Ectodermal cell (in vitro differentiated cells): ENCODE results near the gene CACYBP.

Experiments
- H3K27ac ChIP-seq: 2 replicates; pipeline ENCODE4 v1.7.0; 2013; ENCODE audit warnings: mild to moderate bottlenecking, low read depth, low read length; ENCODE audit not compliant: insufficient read depth, poor library complexity, severe bottlenecking
- H3K27me3 ChIP-seq: 2 replicates; pipeline ENCODE4 v1.7.0; 2013; ENCODE audit warnings: mild to moderate bottlenecking, low read length; ENCODE audit not compliant: insufficient read depth, control insufficient read depth, poor library complexity, severe bottlenecking
- H3K36me3 ChIP-seq: one replicate; pipeline ENCODE4 v1.7.0; 2013; ENCODE audit warnings: low read length; ENCODE audit not compliant: control insufficient read depth, insufficient read depth
- H3K4me1 ChIP-seq: one replicate; pipeline ENCODE4 v1.7.0; 2013; ENCODE audit warnings: low read length; ENCODE audit not compliant: control insufficient read depth, insufficient read depth
- H3K4me3 ChIP-seq: 2 replicates; pipeline ENCODE4 v1.7.0; 2013; ENCODE audit warnings: low read depth, low read length, control low read depth; ENCODE audit not compliant: insufficient read depth
- H3K9me3 ChIP-seq: 2 replicates; pipeline ENCODE4 v1.7.0; 2013; ENCODE audit warnings: mild to moderate bottlenecking, low read length, moderate library complexity; ENCODE audit not compliant: control insufficient read depth
- WGBS, 2 experiments: methylation state at CpG; one replicate each; pipeline ENCODE4 v1.1.7; 2013; ENCODE audit warnings: missing lambda C conversion rate in 2 of 2; 5-methylcytosine and 5-hydroxymethylcytosine counted together

Gene CACYBP

GRCh38 chr1:174991473-174991872 lies 8.3 kb upstream of the CACYBP start:
- H3K27ac ChIP-seq, result no peak overlapping the region
- 95 to 100% methylated on average over 1 of the region's 1 CpG for WGBS, 2 experiments
- H3K4me1 ChIP-seq, result no peaks in the 10 kb centered on the region
- no peaks in the 10 kb centered on the region for H3K9me3 ChIP-seq
- H3K36me3 ChIP-seq, result no peaks in the 10 kb centered on the region
- H3K27me3 ChIP-seq, result no peaks in the 10 kb centered on the region
- no peak overlapping the region for H3K4me3 ChIP-seq

GRCh38 chr1:174995121-174995520 lies 4.6 kb upstream of the CACYBP start:
- Histone ChIP-seq H3K9me3 (no peaks in the 10 kb centered on the region), H3K4me1 (no peaks in the 10 kb centered on the region), H3K27me3 (no peaks in the 10 kb centered on the region), H3K4me3 (no peak overlapping the region), H3K36me3 (no peaks in the 10 kb centered on the region), H3K27ac (no peak overlapping the region)
- WGBS, 2 experiments, result 89 to 94% methylated on average over 2 to 3 of the region's 3 CpGs

- Histone ChIP-seq H3K4me1 (no peaks in the 10 kb centered on the region), H3K27me3 (no peaks in the 10 kb centered on the region), H3K4me3 (no peak overlapping the region), H3K9me3 (no peaks in the 10 kb centered on the region), H3K27ac (no peak overlapping the region), H3K36me3 (no peaks in the 10 kb centered on the region)
- WGBS, 2 experiments, result 90 to 94% methylated on average over 1 of the region's 1 CpG
These were observed 3.8 kb upstream of the CACYBP start for GRCh38 chr1:174995916-174996315.

- no peaks in the 10 kb centered on the region for H3K9me3 ChIP-seq
- peaks cover 5% of the 10 kb centered on the region for H3K4me1 ChIP-seq
- no peak overlapping the region for H3K27ac ChIP-seq
- no peaks in the 10 kb centered on the region for H3K27me3 ChIP-seq
- WGBS, 2 experiments, result 94 to 100% methylated on average over 1 of the region's 1 CpG
- H3K36me3 ChIP-seq, result no peaks in the 10 kb centered on the region
- H3K4me3 ChIP-seq, result no peak overlapping the region
These were observed 3.3 kb upstream of the CACYBP start for GRCh38 chr1:174996476-174996875.

GRCh38 chr1:174997041-174997440 lies 2.7 kb upstream of the CACYBP start:
- WGBS, 2 experiments, result 97 to 99% methylated on average over 2 to 3 of the region's 3 CpGs
- Histone ChIP-seq H3K27ac (no peak overlapping the region), H3K4me1 (peaks cover 8% of the 10 kb centered on the region), H3K27me3 (no peaks in the 10 kb centered on the region), H3K4me3 (no peak overlapping the region), H3K9me3 (no peaks in the 10 kb centered on the region), H3K36me3 (no peaks in the 10 kb centered on the region)

GRCh38 chr1:174998569-174999215 lies 1.1 kb upstream of the CACYBP start:
- Histone ChIP-seq H3K4me1 (peaks cover 8% of the 10 kb centered on the region), H3K27ac (peak overlapping the region; percentile 98), H3K9me3 (no peaks in the 10 kb centered on the region), H3K4me3 (peak overlapping the region; percentile 97), H3K36me3 (no peaks in the 10 kb centered on the region), H3K27me3 (no peaks in the 10 kb centered on the region)
- 21 to 24% methylated on average over 19 of the region's 19 CpGs for WGBS, 2 experiments

GRCh38 chr1:174999216-174999935 lies 371 bp upstream of the CACYBP start:
- Histone ChIP-seq H3K9me3 (no peaks in the 10 kb centered on the region), H3K4me1 (peaks cover 8% of the 10 kb centered on the region), H3K4me3 (peak overlapping the region; percentile 97), H3K27me3 (no peaks in the 10 kb centered on the region), H3K36me3 (no peaks in the 10 kb centered on the region), H3K27ac (peak overlapping the region; percentile 98)
- WGBS, 2 experiments, result 0% methylated on average over 58 of the region's 58 CpGs

- 5% methylated on average over 5 of the region's 5 CpGs for WGBS, 2 experiments
- H3K4me1 ChIP-seq, result peaks cover 8% of the 10 kb centered on the region
- no peak overlapping the region for H3K27ac ChIP-seq
- no peaks in the 10 kb centered on the region for H3K9me3 ChIP-seq
- H3K36me3 ChIP-seq, result peaks cover 10% of the 10 kb centered on the region
- H3K27me3 ChIP-seq, result no peaks in the 10 kb centered on the region
- peak overlapping the region; percentile 97 for H3K4me3 ChIP-seq
These were observed 995 bp downstream of the CACYBP start for GRCh38 chr1:175000697-175001187.

GRCh38 chr1:175002910-175003517 lies 3.3 kb downstream of the CACYBP start:
- no peak overlapping the region for H3K4me3 ChIP-seq
- H3K4me1 ChIP-seq, result peaks cover 8% of the 10 kb centered on the region
- H3K9me3 ChIP-seq, result no peaks in the 10 kb centered on the region
- no peak overlapping the region for H3K27ac ChIP-seq
- WGBS, 2 experiments, result 89 to 93% methylated on average over 16 of the region's 17 CpGs
- H3K36me3 ChIP-seq, result peaks cover 21% of the 10 kb centered on the region
- H3K27me3 ChIP-seq, result no peaks in the 10 kb centered on the region

- H3K9me3 ChIP-seq, result no peaks in the 10 kb centered on the region
- peaks cover 26% of the 10 kb centered on the region for H3K36me3 ChIP-seq
- H3K4me1 ChIP-seq, result peaks cover 8% of the 10 kb centered on the region
- no peaks in the 10 kb centered on the region for H3K27me3 ChIP-seq
- H3K27ac ChIP-seq, result no peak overlapping the region
- WGBS, 2 experiments, result 88 to 90% methylated on average over 2 of the region's 2 CpGs
- no peak overlapping the region for H3K4me3 ChIP-seq
These were observed 3.8 kb downstream of the CACYBP start for GRCh38 chr1:175003521-175003920.
